ENCODE data around the gene SKIL.

SKIL gene

DNA sequence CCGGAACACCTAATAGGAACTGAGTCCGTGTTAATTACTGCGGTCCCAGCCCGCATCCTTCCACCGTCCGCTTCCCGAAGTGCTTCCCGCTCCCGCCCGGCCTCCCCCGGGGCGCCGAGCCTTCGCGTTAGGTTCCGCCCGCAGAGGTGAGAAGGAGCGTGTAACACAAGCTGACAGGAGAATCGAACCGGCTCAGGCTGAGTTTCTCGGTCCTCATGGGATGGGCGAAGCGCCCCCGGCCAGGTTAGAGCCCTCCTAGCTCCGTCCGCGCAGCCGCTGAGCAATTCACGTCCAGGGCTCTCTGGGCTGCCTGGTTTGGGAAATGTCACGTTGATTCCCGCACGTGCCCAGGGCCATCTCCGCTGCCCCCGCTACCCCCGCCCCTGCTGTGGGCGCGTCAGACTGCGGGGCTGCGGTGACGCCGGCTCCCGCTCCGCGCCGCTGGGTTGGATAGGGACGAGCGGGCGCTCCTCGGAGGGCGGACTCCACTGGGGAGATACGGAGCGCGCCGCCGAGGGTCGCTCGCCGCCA is 62.1 kb downstream of the SKIL start:
- Histone ChIP-seq H3K9me3 (ENCODE audit: control insufficient read depth in 2 of 2, low read length in 2 of 2) (no peaks in the 10 kb centered on the region), H3K36me3 (ENCODE audit: control insufficient read depth in 2 of 2, insufficient read depth in 2 of 2, low read length in 2 of 2) (no peaks in the 10 kb centered on the region), H3K4me3 (ENCODE audit: low read length in 2 of 2) (peak overlapping the region; percentile 61 to 62), H3K27me3 (ENCODE audit: control insufficient read depth in 2 of 2, insufficient read depth in 2 of 2, low read length in 2 of 2) (peaks cover 27% of the 10 kb centered on the region in 2 donors), H3K9ac (ENCODE audit: low read depth in 1 of 2, low read length in 2 of 2) (no peak overlapping the region), H3K4me1 (ENCODE audit: control insufficient read depth in 2 of 2, insufficient read depth in 2 of 2, low read length in 2 of 2) (peaks cover 10% of the 10 kb centered on the region in 2 donors), H3K27ac (ENCODE audit: low read depth in 2 of 2, low read length in 2 of 2) (no peak overlapping the region)

DNA sequence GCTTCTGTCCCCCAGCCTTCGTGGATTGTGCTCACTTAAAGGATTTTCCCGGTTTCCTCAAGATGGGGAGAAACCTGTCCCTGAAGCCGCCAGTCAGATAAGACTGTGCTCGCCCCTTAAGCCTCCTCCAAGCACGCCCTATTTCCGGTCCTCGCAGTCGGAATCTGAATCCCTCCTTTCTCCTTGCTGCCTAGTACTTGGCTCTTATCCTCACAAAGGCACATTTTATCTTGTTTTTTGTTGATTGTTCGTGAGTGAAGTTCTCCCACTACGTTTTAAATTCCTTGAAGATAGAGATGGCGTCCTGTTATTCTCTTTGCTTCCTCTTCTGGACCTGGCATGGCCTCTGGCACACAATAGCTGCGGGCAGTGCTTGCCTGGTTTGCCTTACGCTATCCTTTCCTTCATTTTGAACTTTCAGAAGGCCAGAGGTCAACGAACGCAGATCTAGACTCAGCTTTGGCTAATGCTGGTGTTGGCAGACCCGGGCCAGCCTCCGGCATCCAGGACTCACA is 62.8 kb downstream of the SKIL start:
- Histone ChIP-seq H3K27ac (ENCODE audit: low read depth in 2 of 2, low read length in 2 of 2) (no peak overlapping the region), H3K9ac (ENCODE audit: low read depth in 1 of 2, low read length in 2 of 2) (no peak overlapping the region), H3K4me3 (ENCODE audit: low read length in 2 of 2) (peak overlapping the region in 1 of 2 donors; percentile 61), H3K9me3 (ENCODE audit: control insufficient read depth in 2 of 2, low read length in 2 of 2) (no peaks in the 10 kb centered on the region), H3K4me1 (ENCODE audit: control insufficient read depth in 2 of 2, insufficient read depth in 2 of 2, low read length in 2 of 2) (peaks cover 10% of the 10 kb centered on the region in 2 donors), H3K27me3 (ENCODE audit: control insufficient read depth in 2 of 2, insufficient read depth in 2 of 2, low read length in 2 of 2) (peaks cover 27% of the 10 kb centered on the region in 2 donors), H3K36me3 (ENCODE audit: control insufficient read depth in 2 of 2, insufficient read depth in 2 of 2, low read length in 2 of 2) (no peaks in the 10 kb centered on the region)

DNA sequence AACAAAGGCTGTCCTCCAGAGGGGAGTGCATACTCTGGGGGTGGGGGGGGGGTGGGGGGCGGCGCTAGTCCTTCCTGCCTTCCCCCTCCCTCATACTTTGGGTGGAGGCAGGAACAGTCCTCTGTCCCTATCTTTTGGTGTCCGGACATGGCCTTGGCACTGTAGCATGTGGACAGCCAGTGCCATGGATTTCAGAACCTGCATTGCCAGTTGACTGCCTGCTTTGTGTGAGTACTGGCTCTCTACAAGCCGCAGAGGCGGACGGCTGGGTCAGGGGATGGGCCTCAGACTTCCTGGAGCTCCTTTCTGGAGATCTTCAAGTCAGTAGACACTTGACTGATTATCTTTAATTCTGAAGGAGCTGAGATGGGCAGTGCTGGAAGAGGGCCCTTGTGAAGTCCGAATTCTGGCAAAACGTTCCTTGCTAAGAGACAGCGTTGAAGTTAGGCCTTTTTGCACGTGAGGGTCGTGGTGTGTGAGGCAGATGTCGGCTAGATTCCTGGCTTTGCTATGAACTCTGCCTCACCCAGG is 63.7 kb downstream of the SKIL start:
- H3K4me3 ChIP-seq (ENCODE audit: low read length in 2 of 2) = no peak overlapping the region
- H3K9ac ChIP-seq (ENCODE audit: low read depth in 1 of 2, low read length in 2 of 2) = no peak overlapping the region

DNA sequence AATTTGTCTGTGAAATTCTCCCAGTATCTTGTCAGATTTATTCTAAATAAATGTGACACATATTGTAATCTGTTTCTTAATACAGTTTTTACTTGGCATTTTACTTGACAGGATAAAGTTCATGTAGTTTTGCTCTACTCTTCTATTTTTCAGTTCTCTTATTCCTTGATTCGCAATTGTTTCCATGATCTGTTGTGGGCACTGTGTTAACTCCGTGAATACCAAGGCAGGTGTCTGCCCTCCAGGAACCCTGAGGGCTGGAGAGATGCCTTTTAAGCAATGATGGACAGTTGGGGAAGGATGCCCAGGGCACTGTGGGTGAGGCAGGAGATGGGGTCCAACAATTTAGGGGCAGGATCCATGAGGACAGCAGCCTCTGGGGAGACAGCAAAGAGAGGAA is 64.2 kb downstream of the SKIL start:
- H3K9me3 ChIP-seq (ENCODE audit: control insufficient read depth in 2 of 2, low read length in 2 of 2) = no peaks in the 10 kb centered on the region
- H3K27me3 ChIP-seq (ENCODE audit: control insufficient read depth in 2 of 2, insufficient read depth in 2 of 2, low read length in 2 of 2) = peaks cover 27% of the 10 kb centered on the region in 2 donors
- H3K27ac ChIP-seq (ENCODE audit: low read depth in 2 of 2, low read length in 2 of 2) = no peak overlapping the region
- H3K9ac ChIP-seq (ENCODE audit: low read depth in 1 of 2, low read length in 2 of 2) = no peak overlapping the region
- peaks cover 10% of the 10 kb centered on the region in 2 donors for H3K4me1 ChIP-seq (ENCODE audit: control insufficient read depth in 2 of 2, insufficient read depth in 2 of 2, low read length in 2 of 2)
- no peaks in the 10 kb centered on the region for H3K36me3 ChIP-seq (ENCODE audit: control insufficient read depth in 2 of 2, insufficient read depth in 2 of 2, low read length in 2 of 2)
- no peak overlapping the region for H3K4me3 ChIP-seq (ENCODE audit: low read length in 2 of 2)

More for the DNA sequence above, 63.7 kb downstream of the SKIL start:
- no peaks in the 10 kb centered on the region for H3K9me3 ChIP-seq (ENCODE audit: control insufficient read depth in 2 of 2, low read length in 2 of 2)
- no peak overlapping the region for H3K27ac ChIP-seq (ENCODE audit: low read depth in 2 of 2, low read length in 2 of 2)
- peaks cover 27% of the 10 kb centered on the region in 2 donors for H3K27me3 ChIP-seq (ENCODE audit: control insufficient read depth in 2 of 2, insufficient read depth in 2 of 2, low read length in 2 of 2)
- H3K36me3 ChIP-seq (ENCODE audit: control insufficient read depth in 2 of 2, insufficient read depth in 2 of 2, low read length in 2 of 2) = no peaks in the 10 kb centered on the region
- peaks cover 10% of the 10 kb centered on the region in 2 donors for H3K4me1 ChIP-seq (ENCODE audit: control insufficient read depth in 2 of 2, insufficient read depth in 2 of 2, low read length in 2 of 2)

GRCh38 chr3:170423001-170423615 is 65.6 kb downstream of the SKIL start:
- H3K9me3 ChIP-seq (ENCODE audit: control insufficient read depth in 2 of 2, low read length in 2 of 2) = no peaks in the 10 kb centered on the region
- no peak overlapping the region for H3K9ac ChIP-seq (ENCODE audit: low read depth in 1 of 2, low read length in 2 of 2)
- peaks cover 10% of the 10 kb centered on the region in 2 donors for H3K4me1 ChIP-seq (ENCODE audit: control insufficient read depth in 2 of 2, insufficient read depth in 2 of 2, low read length in 2 of 2)
- no peak overlapping the region for H3K4me3 ChIP-seq (ENCODE audit: low read length in 2 of 2)
- peaks cover 21 to 26% of the 10 kb centered on the region in 2 donors for H3K27me3 ChIP-seq (ENCODE audit: control insufficient read depth in 2 of 2, insufficient read depth in 2 of 2, low read length in 2 of 2)
- no peak overlapping the region for H3K27ac ChIP-seq (ENCODE audit: low read depth in 2 of 2, low read length in 2 of 2)
- H3K36me3 ChIP-seq (ENCODE audit: control insufficient read depth in 2 of 2, insufficient read depth in 2 of 2, low read length in 2 of 2) = no peaks in the 10 kb centered on the region

GRCh38 chr3:170424879-170425278 is 67.4 kb downstream of the SKIL start:
- no peak overlapping the region for H3K4me3 ChIP-seq (ENCODE audit: low read length in 2 of 2)

GRCh38 chr3:170425491-170426239 is 68.2 kb downstream of the SKIL start:
- no peak overlapping the region for H3K4me3 ChIP-seq (ENCODE audit: low read length in 2 of 2)
- H3K4me1 ChIP-seq (ENCODE audit: control insufficient read depth in 2 of 2, insufficient read depth in 2 of 2, low read length in 2 of 2) = peaks cover 0 to under 1% of the 10 kb centered on the region in 2 donors
- H3K27me3 ChIP-seq (ENCODE audit: control insufficient read depth in 2 of 2, insufficient read depth in 2 of 2, low read length in 2 of 2) = peaks cover 0 to 1% of the 10 kb centered on the region in 2 donors
- no peaks in the 10 kb centered on the region for H3K9me3 ChIP-seq (ENCODE audit: control insufficient read depth in 2 of 2, low read length in 2 of 2)
- no peak overlapping the region for H3K27ac ChIP-seq (ENCODE audit: low read depth in 2 of 2, low read length in 2 of 2)
- H3K9ac ChIP-seq (ENCODE audit: low read depth in 1 of 2, low read length in 2 of 2) = no peak overlapping the region
- H3K36me3 ChIP-seq (ENCODE audit: control insufficient read depth in 2 of 2, insufficient read depth in 2 of 2, low read length in 2 of 2) = no peaks in the 10 kb centered on the region

More at GRCh38 chr3:170424879-170425278, 67.4 kb downstream of the SKIL start:
- Histone ChIP-seq H3K27ac (ENCODE audit: low read depth in 2 of 2, low read length in 2 of 2) (no peak overlapping the region), H3K9me3 (ENCODE audit: control insufficient read depth in 2 of 2, low read length in 2 of 2) (no peaks in the 10 kb centered on the region), H3K4me1 (ENCODE audit: control insufficient read depth in 2 of 2, insufficient read depth in 2 of 2, low read length in 2 of 2) (peaks cover 0 to 3% of the 10 kb centered on the region in 2 donors), H3K36me3 (ENCODE audit: control insufficient read depth in 2 of 2, insufficient read depth in 2 of 2, low read length in 2 of 2) (no peaks in the 10 kb centered on the region), H3K9ac (ENCODE audit: low read depth in 1 of 2, low read length in 2 of 2) (no peak overlapping the region), H3K27me3 (ENCODE audit: control insufficient read depth in 2 of 2, insufficient read depth in 2 of 2, low read length in 2 of 2) (peaks cover 7 to 9% of the 10 kb centered on the region in 2 donors)

GRCh38 chr3:170426240-170426797 is 68.8 kb downstream of the SKIL start:
- H3K27ac ChIP-seq (ENCODE audit: low read depth in 2 of 2, low read length in 2 of 2) = no peak overlapping the region
- no peaks in the 10 kb centered on the region for H3K4me1 ChIP-seq (ENCODE audit: control insufficient read depth in 2 of 2, insufficient read depth in 2 of 2, low read length in 2 of 2)
- H3K27me3 ChIP-seq (ENCODE audit: control insufficient read depth in 2 of 2, insufficient read depth in 2 of 2, low read length in 2 of 2) = no peaks in the 10 kb centered on the region
- H3K4me3 ChIP-seq (ENCODE audit: low read length in 2 of 2) = no peak overlapping the region
- no peaks in the 10 kb centered on the region for H3K36me3 ChIP-seq (ENCODE audit: control insufficient read depth in 2 of 2, insufficient read depth in 2 of 2, low read length in 2 of 2)
- no peaks in the 10 kb centered on the region for H3K9me3 ChIP-seq (ENCODE audit: control insufficient read depth in 2 of 2, low read length in 2 of 2)
- no peak overlapping the region for H3K9ac ChIP-seq (ENCODE audit: low read depth in 1 of 2, low read length in 2 of 2)

- H3K4me3 ChIP-seq (ENCODE audit: low read length in 2 of 2) = no peak overlapping the region
- H3K9ac ChIP-seq (ENCODE audit: low read depth in 1 of 2, low read length in 2 of 2) = no peak overlapping the region
- no peaks in the 10 kb centered on the region for H3K9me3 ChIP-seq (ENCODE audit: control insufficient read depth in 2 of 2, low read length in 2 of 2)
- no peak overlapping the region for H3K27ac ChIP-seq (ENCODE audit: low read depth in 2 of 2, low read length in 2 of 2)
- no peaks in the 10 kb centered on the region for H3K27me3 ChIP-seq (ENCODE audit: control insufficient read depth in 2 of 2, insufficient read depth in 2 of 2, low read length in 2 of 2)
- no peaks in the 10 kb centered on the region for H3K36me3 ChIP-seq (ENCODE audit: control insufficient read depth in 2 of 2, insufficient read depth in 2 of 2, low read length in 2 of 2)
- no peaks in the 10 kb centered on the region for H3K4me1 ChIP-seq (ENCODE audit: control insufficient read depth in 2 of 2, insufficient read depth in 2 of 2, low read length in 2 of 2)
These were observed 70.6 kb downstream of the SKIL start for GRCh38 chr3:170428095-170428494.

GRCh38 chr3:170429050-170429449 is 71.5 kb downstream of the SKIL start:
- H3K9me3 ChIP-seq (ENCODE audit: control insufficient read depth in 2 of 2, low read length in 2 of 2) = no peaks in the 10 kb centered on the region
- H3K4me1 ChIP-seq (ENCODE audit: control insufficient read depth in 2 of 2, insufficient read depth in 2 of 2, low read length in 2 of 2) = no peaks in the 10 kb centered on the region
- H3K36me3 ChIP-seq (ENCODE audit: control insufficient read depth in 2 of 2, insufficient read depth in 2 of 2, low read length in 2 of 2) = no peaks in the 10 kb centered on the region
- no peak overlapping the region for H3K27ac ChIP-seq (ENCODE audit: low read depth in 2 of 2, low read length in 2 of 2)
- no peaks in the 10 kb centered on the region for H3K27me3 ChIP-seq (ENCODE audit: control insufficient read depth in 2 of 2, insufficient read depth in 2 of 2, low read length in 2 of 2)
- H3K9ac ChIP-seq (ENCODE audit: low read depth in 1 of 2, low read length in 2 of 2) = no peak overlapping the region
- H3K4me3 ChIP-seq (ENCODE audit: low read length in 2 of 2) = no peak overlapping the region

All from mucosa of rectum (tissue), 2 donors.